Measurements from ENCODE around the gene PLXNA3.

DNA sequence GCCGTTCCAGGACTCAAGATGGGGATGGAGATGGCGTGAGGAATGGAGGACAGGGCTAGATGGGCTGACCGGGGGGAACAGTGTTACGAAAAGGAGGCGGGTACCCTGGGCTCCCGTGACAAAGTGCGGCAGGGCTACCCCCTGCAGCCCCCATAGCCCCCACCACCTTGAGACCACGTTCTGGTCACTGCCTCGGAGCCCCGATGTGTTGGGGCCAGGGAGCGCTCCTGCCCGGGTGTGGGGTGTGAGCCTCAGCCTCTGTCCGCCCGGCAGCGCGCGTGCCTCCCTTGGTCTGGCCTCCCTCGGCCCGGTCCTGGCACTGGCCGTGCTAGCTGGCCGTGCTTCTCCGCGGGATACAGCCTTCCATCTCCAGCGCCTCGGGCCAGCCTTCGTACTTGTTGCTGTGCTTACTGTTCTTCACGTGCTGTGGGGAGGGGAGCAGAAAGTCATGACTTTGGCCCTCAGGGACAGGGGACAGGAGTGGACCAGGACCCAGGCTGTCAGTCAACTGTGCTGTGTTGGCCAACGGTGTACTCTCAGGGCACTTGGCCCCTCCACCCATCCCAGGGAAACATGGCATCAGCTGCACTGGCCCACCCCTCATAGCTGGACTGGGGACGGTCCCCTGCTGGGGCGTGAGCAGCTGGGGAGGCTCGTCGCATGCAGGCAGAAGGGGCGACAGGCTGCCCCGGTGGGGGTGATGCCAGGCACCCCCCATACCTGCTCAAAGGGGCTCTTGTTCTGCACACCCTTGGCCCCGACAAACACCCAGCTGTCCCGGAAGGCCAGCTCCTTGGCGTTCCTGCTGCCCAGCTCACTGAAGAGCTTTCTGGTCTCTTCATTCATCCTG lies 48.6 kb downstream of the PLXNA3 start:
- TF ChIP-seq, protein P1, sequence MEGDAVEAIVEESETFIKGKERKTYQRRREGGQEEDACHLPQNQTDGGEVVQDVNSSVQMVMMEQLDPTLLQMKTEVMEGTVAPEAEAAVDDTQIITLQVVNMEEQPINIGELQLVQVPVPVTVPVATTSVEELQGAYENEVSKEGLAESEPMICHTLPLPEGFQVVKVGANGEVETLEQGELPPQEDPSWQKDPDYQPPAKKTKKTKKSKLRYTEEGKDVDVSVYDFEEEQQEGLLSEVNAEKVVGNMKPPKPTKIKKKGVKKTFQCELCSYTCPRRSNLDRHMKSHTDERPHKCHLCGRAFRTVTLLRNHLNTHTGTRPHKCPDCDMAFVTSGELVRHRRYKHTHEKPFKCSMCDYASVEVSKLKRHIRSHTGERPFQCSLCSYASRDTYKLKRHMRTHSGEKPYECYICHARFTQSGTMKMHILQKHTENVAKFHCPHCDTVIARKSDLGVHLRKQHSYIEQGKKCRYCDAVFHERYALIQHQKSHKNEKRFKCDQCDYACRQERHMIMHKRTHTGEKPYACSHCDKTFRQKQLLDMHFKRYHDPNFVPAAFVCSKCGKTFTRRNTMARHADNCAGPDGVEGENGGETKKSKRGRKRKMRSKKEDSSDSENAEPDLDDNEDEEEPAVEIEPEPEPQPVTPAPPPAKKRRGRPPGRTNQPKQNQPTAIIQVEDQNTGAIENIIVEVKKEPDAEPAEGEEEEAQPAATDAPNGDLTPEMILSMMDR (IDR thresholded peaks at IDR 0.05) = no peak
- TF ChIP-seq POLR2A (IDR thresholded peaks at IDR 0.05) = no peak
- TF ChIP-seq POLR2AphosphoS5 (IDR thresholded peaks at IDR 0.05) = no peak
